ENCODE results near the gene NHP2. TPM values are rescaled to one million over a fixed set of nuclear protein-coding genes. Genes with fewer than 3 reads are reported as not detected.
A peak's percentile ranks its signal among the peaks of the same experiment; 100 is the strongest.

NHP2 gene
- polyA plus RNA-seq, 1 donor from 2014 or later, result 227 TPM

DNA sequence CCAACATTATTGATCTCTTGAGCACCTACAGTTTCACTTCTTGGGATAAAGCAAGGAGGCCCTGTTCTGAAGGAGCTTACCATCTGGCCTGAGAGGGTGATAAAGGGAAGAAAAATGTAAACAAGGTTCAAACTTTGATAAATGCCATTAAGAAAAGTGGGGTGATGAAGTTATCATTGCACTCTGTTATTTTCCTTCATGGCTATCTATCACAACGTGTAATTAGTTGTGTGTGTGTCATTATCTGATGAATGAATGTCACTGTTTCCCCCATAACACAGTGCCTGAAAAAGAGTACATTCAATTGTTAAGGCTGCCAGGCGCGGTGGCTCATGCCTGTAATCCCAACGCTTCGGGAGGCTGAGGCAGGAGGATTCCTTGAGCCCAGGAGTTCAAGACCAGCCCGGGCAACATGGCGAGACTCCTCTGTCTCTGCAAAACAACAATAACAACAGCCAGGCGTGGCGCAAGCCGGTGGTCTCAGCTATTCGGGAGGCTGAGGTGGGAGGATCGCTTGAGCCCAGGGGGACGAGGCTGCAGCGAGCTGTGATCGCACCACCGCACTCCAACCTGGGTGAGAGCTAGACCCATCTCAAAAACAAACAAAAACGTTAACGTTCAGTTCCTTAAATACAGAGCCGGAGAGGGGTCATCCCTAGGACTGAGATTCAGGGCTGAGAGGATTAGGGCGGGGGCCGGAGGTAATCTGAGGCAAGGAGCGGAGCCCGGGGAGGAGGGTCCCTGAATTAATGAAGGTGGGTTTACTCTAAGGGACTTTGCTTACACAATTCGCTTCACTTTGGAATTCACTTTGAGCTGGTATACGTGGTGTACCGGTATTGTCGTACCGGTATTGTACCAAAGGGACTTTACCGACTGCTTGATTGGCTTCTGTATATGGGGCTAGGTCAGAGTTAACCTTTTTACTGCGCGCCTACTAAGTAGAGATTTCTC lies 917 bp downstream of the NHP2 start:
- Mint-ChIP-seq H3K4me3 (peak overlapping the region; percentile 89 to 99 (median 96)), H3K27ac (peak overlapping the region; percentile 53 to 98 (median 78)), H3K4me1 (peaks cover 5 to 19% (median 5%) of the 10 kb centered on the region in 3 donors), H3K27me3 (no peaks in the 10 kb centered on the region), H3K36me3 (no peaks in the 10 kb centered on the region), H3K9me3 (no peaks in the 10 kb centered on the region)

DNA sequence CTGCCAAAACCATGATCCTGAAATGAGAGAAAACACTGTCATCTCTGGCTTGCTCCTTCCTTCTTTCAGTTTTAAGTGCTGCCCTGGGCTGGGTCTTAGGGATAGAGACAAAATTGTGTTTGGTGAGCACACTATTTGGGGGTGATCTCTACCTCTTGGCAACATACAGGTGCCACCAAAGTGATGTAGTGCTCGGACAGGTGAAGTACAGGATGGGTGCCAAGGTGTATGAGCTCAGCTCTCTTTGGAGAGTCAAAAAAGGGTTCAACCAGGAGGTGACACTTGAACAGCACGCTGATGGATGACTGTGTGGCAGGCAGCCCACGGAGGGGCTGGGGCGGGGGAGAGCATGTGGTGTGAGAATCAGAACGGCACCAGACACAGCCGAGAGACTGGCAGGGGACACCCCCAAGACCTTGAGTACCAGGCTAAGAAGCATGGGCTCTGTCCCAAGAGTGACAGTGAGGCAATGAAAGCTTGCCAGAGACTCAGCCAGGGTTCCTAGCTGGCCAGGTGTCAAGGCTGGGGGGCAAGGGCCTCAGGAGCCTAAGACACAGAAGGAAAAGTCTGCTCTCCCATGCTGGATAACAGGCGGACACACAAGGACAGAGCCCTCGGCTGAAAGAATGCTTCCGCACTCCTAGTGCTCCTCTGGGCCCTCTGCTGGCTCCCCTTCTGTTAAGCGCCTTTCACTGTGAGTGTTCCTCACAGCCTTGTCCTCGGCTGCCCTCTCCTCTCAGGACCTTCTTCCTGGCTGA lies 2.5 kb downstream of the NHP2 start:
- Mint-ChIP-seq H3K27me3 (no peaks in the 10 kb centered on the region), H3K27ac (peak overlapping the region in 1 of 3 donors; percentile 78), H3K4me3 (peak overlapping the region in 3 of 4 donors; percentile 38 to 89 (median 76)), H3K36me3 (no peaks in the 10 kb centered on the region), H3K9me3 (no peaks in the 10 kb centered on the region), H3K4me1 (peaks cover 5 to 19% (median 6%) of the 10 kb centered on the region in 3 donors)

DNA sequence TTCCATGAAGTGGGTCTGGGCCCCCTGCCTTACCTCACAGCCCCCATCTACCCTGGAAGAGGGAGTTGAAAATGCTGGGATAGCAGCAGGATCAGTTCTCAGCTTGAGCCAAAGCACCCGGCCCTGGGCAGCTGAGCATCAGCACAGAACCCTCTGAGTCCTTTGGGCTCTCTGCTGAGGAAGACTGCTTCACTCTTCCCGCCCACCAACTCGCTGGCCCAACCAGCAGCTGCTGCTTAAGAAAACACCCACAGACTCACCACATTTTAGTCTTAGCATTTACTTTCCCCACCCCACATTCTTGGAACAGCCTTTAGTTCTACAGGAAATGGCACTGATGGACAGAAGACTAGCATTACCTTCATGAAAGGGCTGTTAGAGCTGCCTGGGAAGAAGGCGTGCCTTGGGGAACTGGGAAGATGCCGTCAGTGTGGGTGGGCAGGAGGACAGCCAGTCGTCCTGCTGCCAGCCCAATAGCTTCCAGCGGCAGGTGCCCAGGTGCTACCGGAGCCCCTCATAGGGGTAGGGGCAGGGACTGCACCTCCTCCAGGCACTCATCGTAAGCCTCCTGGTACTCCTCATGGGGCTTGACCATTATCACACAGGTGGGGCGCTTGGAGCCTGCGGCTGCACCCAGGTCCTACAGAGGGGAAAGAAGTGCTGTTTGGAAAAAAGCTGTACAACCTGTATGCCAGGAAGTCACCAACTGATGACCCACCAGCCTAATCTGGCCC lies 4.3 kb downstream of the NHP2 start:
- no peaks in the 10 kb centered on the region for H3K27me3 Mint-ChIP-seq
- H3K9me3 Mint-ChIP-seq, result no peaks in the 10 kb centered on the region
- no peak overlapping the region for H3K27ac Mint-ChIP-seq
- peak overlapping the region in 1 of 4 donors; percentile 14 for H3K4me3 Mint-ChIP-seq
- peaks cover 5 to 17% (median 11%) of the 10 kb centered on the region in 3 donors for H3K4me1 Mint-ChIP-seq
- no peaks in the 10 kb centered on the region for H3K36me3 Mint-ChIP-seq

DNA sequence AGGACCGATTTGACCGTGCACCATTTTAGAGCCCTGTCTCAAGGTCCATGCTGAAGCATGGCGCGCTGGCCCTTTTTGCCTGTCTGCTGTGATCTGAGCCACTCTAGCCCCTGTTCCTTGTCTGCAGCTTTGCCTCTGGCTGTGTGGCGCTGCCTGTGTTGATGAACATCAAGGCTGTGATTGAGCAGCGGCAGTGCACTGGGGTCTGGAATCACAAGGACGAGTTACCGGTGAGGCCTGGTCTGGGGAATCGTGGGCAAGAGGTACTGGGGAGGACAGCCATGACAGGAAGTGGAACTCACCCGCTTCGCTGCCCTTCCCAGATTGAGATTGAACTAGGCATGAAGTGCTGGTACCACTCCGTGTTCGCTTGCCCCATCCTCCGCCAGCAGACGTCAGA lies 6.3 kb downstream of the NHP2 start:
- H3K27me3 Mint-ChIP-seq, result no peaks in the 10 kb centered on the region
- H3K4me1 Mint-ChIP-seq, result peaks cover 2 to 12% (median 5%) of the 10 kb centered on the region in 3 donors
- peak overlapping the region in 1 of 4 donors; percentile 22 for H3K4me3 Mint-ChIP-seq
- peak overlapping the region in 1 of 3 donors; percentile 25 for H3K27ac Mint-ChIP-seq
- no peaks in the 10 kb centered on the region for H3K36me3 Mint-ChIP-seq
- no peaks in the 10 kb centered on the region for H3K9me3 Mint-ChIP-seq

DNA sequence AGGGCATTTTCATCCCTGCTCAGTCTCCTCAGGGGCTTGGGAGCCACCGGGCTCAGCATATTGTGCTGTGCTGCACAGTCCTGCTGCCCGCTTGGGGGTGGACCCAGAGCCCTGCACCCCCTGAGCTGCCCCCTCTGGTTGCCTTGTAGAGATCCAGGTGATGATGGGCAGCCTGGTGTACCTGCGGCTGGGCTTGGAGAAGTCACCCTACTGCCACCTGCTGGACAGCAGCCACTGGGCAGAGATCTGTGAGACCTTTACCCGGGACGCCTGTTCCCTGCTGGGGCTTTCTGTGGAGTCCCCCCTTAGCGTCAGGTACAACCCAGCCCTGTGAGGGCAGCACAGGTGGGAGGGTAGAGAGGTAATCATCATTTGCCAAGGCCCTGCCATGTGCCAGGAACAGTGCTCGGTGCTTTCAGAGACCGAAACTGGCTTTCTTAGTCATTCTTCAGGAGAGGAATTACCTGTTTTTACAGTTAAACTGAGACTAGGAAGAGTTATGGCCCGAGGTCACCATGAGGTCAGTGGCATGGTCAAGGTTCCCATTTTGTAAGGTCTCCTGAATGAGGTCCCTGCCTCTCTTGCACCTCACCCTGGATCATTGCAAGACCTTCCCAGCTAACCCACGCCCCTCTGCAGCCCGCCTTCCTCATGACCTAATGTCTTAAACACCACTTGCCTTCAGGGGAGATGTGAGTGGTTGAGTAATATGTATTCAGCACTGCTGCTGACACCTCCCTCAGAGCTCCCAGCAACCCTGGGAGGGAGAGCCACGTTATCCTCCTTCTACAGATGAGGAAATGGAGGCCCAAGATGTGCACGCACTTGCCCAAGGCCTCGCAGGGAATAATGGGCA lies 7.5 kb downstream of the NHP2 start:
- H3K4me1 Mint-ChIP-seq, result peaks cover 2 to 7% (median 5%) of the 10 kb centered on the region in 3 donors
- H3K27ac Mint-ChIP-seq, result peak overlapping the region in 2 of 3 donors; percentile 34 to 77
- no peaks in the 10 kb centered on the region for H3K27me3 Mint-ChIP-seq
- H3K4me3 Mint-ChIP-seq, result peak overlapping the region in 1 of 4 donors; percentile 56
- H3K36me3 Mint-ChIP-seq, result no peaks in the 10 kb centered on the region
- no peaks in the 10 kb centered on the region for H3K9me3 Mint-ChIP-seq

DNA sequence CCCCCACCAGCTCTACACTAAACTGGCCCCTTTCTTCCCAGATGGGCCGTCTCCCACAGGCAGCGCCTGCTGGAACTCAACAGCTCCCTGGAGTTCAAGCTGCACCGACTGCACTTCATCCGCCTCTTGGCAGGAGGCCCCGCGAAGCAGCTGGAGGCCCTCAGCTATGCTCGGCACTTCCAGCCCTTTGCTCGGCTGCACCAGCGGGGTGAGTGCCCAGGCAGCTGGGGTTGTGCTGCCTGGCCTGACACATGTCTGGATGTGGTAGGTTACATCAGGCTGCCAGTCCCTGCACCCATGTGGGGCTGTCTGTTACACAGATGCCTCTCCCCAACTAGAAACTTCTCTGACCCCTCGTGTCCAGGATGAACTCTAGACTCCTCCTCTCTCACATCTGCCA lies 9.8 kb downstream of the NHP2 start:
- no peak overlapping the region for H3K27ac Mint-ChIP-seq
- no peak overlapping the region for H3K4me3 Mint-ChIP-seq
- H3K36me3 Mint-ChIP-seq, result peaks cover 2% of the 10 kb centered on the region
- peaks cover 2 to 5% (median 2%) of the 10 kb centered on the region in 3 donors for H3K4me1 Mint-ChIP-seq
- H3K27me3 Mint-ChIP-seq, result no peaks in the 10 kb centered on the region
- no peaks in the 10 kb centered on the region for H3K9me3 Mint-ChIP-seq

DNA sequence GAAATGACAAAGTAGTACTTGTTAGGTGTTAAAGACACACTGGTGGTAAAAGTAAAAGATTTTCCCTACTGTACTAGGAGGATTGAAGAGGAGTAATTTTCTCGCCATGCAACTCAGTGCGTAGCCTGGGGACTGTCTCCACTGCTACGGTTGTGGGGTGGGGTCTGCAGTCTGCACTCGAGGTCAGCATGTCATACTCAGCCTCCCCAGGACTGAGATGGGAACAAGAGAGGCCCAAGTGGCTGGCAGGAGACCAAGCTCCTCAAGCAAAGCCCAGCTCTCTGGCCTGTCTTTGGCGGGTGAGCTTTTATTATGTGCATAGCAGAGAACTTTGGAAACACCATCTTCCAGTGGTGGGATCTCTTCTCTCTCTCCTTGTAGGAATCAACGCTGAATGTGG lies 10.4 kb downstream of the NHP2 start:
- no peaks in the 10 kb centered on the region for H3K27me3 Mint-ChIP-seq

DNA sequence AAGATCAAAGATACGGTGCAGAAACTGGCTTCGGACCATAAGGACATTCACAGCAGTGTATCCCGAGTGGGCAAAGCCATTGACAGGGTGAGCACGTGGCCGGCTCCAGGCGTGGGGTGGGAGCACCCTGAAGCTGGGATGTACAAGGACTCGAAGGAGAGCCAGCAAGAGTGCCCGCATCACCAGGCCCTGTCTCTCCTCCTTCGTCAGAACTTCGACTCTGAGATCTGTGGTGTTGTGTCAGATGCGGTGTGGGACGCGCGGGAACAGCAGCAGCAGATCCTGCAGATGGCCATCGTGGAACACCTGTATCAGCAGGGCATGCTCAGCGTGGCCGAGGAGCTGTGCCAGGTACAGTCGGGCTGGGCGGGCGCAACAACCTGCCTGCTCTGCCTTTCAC lies 11.0 kb downstream of the NHP2 start:
- Mint-ChIP-seq H3K27me3 (no peaks in the 10 kb centered on the region), H3K36me3 (peaks cover 2% of the 10 kb centered on the region), H3K9me3 (no peaks in the 10 kb centered on the region), H3K4me3 (no peak overlapping the region), H3K27ac (no peak overlapping the region), H3K4me1 (peaks cover 2 to 5% (median 2%) of the 10 kb centered on the region in 3 donors)

More for the DNA sequence above, 10.4 kb downstream of the NHP2 start:
- Mint-ChIP-seq H3K4me3 (no peak overlapping the region), H3K9me3 (no peaks in the 10 kb centered on the region), H3K36me3 (peaks cover 2% of the 10 kb centered on the region), H3K4me1 (peaks cover 2 to 5% (median 2%) of the 10 kb centered on the region in 3 donors), H3K27ac (no peak overlapping the region)

DNA sequence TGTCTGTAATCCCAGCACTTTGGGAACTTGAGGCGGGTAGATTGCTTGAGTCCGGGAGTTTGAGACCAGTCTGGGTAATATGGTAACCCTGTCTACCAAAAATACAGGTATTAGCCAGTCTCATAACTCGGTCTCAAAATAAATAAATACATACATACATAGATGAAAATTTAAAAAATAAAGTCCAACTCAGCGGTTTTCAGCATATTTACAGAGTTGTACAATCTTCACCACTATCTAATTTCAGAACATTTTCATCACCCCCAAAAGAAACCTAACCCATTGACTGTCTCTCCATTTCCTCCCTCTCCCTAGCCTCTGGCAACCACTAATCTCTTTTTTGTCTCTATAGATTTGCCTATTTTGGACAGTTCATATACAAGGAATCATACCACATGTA lies 12.1 kb downstream of the NHP2 start:
- Mint-ChIP-seq H3K27ac (no peak overlapping the region), H3K36me3 (peaks cover 2% of the 10 kb centered on the region), H3K27me3 (no peaks in the 10 kb centered on the region), H3K4me3 (peak overlapping the region in 1 of 4 donors; percentile 3), H3K4me1 (peaks cover 2 to 5% (median 4%) of the 10 kb centered on the region in 3 donors), H3K9me3 (no peaks in the 10 kb centered on the region)

DNA sequence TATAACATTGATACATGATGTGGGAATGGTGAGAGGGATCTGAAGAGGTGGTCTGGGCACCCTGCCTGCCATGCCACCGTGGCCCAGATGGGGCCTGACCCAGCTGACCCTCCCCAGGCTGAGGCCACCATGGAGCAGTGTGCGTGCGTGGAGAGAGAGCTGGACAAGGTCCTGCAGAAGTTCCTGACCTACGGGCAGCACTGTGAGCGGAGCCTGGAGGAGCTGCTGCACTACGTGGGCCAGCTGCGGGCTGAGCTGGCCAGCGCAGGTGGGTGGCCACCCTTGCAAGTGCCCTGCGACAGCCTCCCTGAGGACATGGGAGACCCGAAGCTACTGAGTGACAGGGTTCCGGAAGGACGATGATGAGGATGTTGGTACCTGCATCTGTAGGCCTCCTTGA lies 15.7 kb downstream of the NHP2 start:
- Mint-ChIP-seq H3K27ac (peak overlapping the region in 1 of 3 donors; percentile 27), H3K4me3 (no peak overlapping the region), H3K4me1 (peaks cover 4 to 13% (median 12%) of the 10 kb centered on the region in 3 donors), H3K36me3 (peaks cover 2% of the 10 kb centered on the region), H3K27me3 (no peaks in the 10 kb centered on the region), H3K9me3 (no peaks in the 10 kb centered on the region)

DNA sequence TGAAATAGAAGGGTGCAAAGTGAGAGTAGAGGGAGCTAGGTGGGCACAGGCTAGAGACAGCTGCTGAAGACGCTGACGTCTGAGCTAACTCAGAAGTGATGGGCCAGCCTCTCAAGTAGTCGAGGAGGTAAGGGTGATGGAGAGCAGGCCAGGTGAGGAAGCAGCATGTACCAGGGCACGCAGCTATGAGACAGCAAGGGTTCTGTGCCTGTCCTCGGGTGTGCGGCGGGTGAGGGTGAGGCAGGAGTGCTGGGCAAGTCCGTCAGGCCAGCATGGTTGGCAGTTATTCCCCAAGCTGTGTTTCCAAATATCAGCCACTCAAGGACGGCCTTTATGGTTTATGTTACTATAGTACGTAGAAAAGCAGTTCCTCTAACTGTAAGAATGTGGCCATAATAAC lies 16.7 kb downstream of the NHP2 start:
- Mint-ChIP-seq H3K27ac (no peak overlapping the region), H3K4me1 (peaks cover 4 to 14% (median 13%) of the 10 kb centered on the region in 3 donors), H3K4me3 (no peak overlapping the region), H3K27me3 (no peaks in the 10 kb centered on the region), H3K9me3 (no peaks in the 10 kb centered on the region), H3K36me3 (peaks cover 2% of the 10 kb centered on the region)

DNA sequence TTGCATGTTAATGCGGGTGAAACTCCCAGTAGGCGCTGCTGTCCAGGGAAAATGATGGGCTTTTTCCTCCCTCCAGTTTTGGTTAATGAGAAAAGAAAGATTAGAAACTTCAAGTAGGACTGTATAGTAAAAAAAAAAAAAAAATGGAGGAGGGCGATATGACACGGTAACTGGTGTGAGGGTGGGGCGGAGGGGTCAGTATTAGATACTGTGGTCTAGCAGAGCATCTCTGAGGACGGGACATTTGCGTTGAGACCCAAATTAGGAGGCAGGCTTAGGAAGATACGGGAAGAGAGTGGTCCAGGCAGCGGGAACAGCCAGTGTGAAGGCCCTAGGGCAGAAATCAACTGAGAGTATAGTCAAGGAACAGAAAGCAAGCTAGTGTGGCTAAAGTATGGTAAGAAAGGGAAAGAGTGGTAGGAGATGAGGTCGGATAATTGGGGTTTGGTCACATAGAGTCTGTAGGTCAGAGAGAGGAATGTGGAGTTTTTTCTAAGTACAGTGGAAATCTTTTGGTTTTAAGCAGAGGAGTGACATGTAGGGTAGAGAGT lies 22.2 kb downstream of the NHP2 start:
- peaks cover 15 to 21% (median 18%) of the 10 kb centered on the region in 3 donors for H3K4me1 Mint-ChIP-seq
- peak overlapping the region; percentile 22 to 71 (median 47) for H3K27ac Mint-ChIP-seq

DNA sequence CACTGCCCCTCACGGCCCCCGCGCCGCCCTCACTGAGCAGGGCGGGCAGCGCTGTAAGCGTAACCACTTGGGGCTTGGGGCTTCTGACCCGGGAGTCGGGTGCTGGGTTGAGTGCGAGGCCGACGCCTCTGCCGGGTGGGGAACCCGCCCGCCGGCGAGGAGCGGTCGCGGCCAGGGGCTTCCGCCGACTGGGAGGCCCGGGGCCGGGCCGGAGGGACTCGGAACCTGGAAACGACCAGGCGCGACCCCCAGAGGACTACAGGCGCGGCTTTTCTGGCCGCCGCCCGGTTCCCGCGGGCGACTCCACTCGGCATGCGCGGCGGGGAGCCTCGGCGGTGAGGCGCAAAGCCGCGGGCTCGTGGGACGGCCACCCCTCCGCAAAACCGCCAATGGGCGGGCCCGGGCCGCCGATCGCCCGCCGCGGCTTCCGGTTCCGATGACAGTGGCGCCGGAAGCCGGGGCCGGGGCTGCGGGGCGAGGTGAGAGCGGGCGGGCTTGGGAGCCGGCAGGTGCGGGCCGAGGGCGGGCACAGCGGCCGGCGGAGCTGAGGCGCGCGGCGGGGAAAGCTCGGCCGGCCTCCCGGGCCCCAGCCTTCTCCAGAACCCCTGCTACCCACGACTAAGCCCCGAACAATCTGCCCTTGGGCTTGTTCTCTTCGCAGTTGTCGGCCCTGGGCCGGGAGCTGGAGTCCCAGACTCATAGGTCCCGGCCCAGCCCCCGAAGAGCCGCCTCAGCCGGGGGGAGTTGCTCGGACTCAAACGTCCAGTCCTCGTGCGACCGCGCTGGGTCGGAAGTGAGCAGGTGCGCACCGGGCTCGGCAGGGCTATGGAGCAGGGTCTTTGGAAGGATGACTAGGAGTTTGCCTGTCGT lies 22.9 kb downstream of the NHP2 start, which contains the start of gene RMND5B:
TSS of gene RMND5B (plus strand) at position 439 of the 870 bp plus-strand sequence. CDS start 7,106 bp downstream, outside the sequence.
- peaks cover 17 to 22% (median 19%) of the 10 kb centered on the region in 3 donors for H3K4me1 Mint-ChIP-seq
- H3K36me3 Mint-ChIP-seq, result peaks cover under 1% of the 10 kb centered on the region
- peak within 1 kb of the TSS; percentile 39 to 88 (median 71) for H3K27ac Mint-ChIP-seq
- H3K4me3 Mint-ChIP-seq, result peak within 1 kb of the TSS; percentile 79 to 94 (median 88)
- H3K27me3 Mint-ChIP-seq, result no peaks in the 10 kb centered on the region
- no peaks in the 10 kb centered on the region for H3K9me3 Mint-ChIP-seq

More for the DNA sequence above, 22.2 kb downstream of the NHP2 start:
- H3K36me3 Mint-ChIP-seq, result no peaks in the 10 kb centered on the region
- H3K27me3 Mint-ChIP-seq, result no peaks in the 10 kb centered on the region
- peak overlapping the region; percentile 60 to 94 (median 88) for H3K4me3 Mint-ChIP-seq
- H3K9me3 Mint-ChIP-seq, result no peaks in the 10 kb centered on the region

Data from IgD-negative memory B cell (primary cell).